Erythroblast (primary cell): Measurements from ENCODE around the gene AAK1.
A peak's percentile ranks its signal among the peaks of the same experiment; 100 is the strongest.
"Not testable (repeated sequence)": the region's sequence is repeated elsewhere in the genome, so short reads cannot be mapped to it uniquely, and the experiment has no call there.

Experiments used
- DNase-seq, 2 experiments: peaks; one replicate each; lab custom pipeline; 2025; lab: John Stamatoyannopoulos, UW
- GATA1 ChIP-seq: IDR thresholded peaks from 2 replicates; pipeline ENCODE4 v1.6.1; 2011; ENCODE audit warnings: low read depth, mild to moderate bottlenecking, control low read depth, low read length, moderate library complexity
- POLR2A ChIP-seq: IDR thresholded peaks from 2 replicates; pipeline ENCODE4 v1.6.1; 2011; ENCODE audit warnings: mild to moderate bottlenecking, low read length

AAK1 gene

GRCh38 chr2:69452687-69453086 is 190.9 kb downstream of the AAK1 start:
- TF ChIP-seq GATA1 (no peak), POLR2A (no peak)
- DNase-seq: no peak

GRCh38 chr2:69450735-69451416 is 192.7 kb downstream of the AAK1 start:
- no peak for DNase-seq
- no peak for TF ChIP-seq POLR2A
- no peak for TF ChIP-seq GATA1

- TF ChIP-seq GATA1 (no peak), POLR2A (no peak)
- DNase-seq: no peak
Measured at GRCh38 chr2:69449906-69450305, 193.6 kb downstream of the AAK1 start.

GRCh38 chr2:69443673-69444072 is 199.9 kb downstream of the AAK1 start:
- DNase-seq: not testable (repeated sequence)

GRCh38 chr2:69439499-69439898 is 204.0 kb downstream of the AAK1 start:
- DNase-seq: peak; percentile 38 to 46

GRCh38 chr2:69438580-69438979 is 205.0 kb downstream of the AAK1 start:
- TF ChIP-seq GATA1: no peak
- DNase-seq: no peak

- TF ChIP-seq POLR2A: no peak
- TF ChIP-seq GATA1: no peak
- DNase-seq: no peak
Measured at GRCh38 chr2:69437751-69438154, 205.8 kb downstream of the AAK1 start.

GRCh38 chr2:69436938-69437750 is 206.4 kb downstream of the AAK1 start, which contains the start of gene NFU1:
Gene NFU1, minus strand, starts transcription at chr2:69437435. Its CDS starts 13 bp downstream, at chr2:69437422.
- TF ChIP-seq POLR2A (peak; percentile 92), GATA1 (no peak)
- peak; percentile 96 to 98 for DNase-seq

- no peak for TF ChIP-seq POLR2A
- no peak for TF ChIP-seq GATA1
- DNase-seq: peak in 1 of 2 experiments; percentile 39
Measured at GRCh38 chr2:69436596-69436937, 207.0 kb downstream of the AAK1 start.

- no peak for DNase-seq
- TF ChIP-seq POLR2A (no peak), GATA1 (no peak)
Measured at GRCh38 chr2:69434753-69435152, 208.8 kb downstream of the AAK1 start.

- TF ChIP-seq POLR2A (no peak), GATA1 (no peak)
- no peak for DNase-seq
Measured at GRCh38 chr2:69429491-69430183, 213.9 kb downstream of the AAK1 start.

- no peak for DNase-seq
- TF ChIP-seq GATA1 (no peak), POLR2A (no peak)
Measured at GRCh38 chr2:69428981-69429380, 214.6 kb downstream of the AAK1 start.

GRCh38 chr2:69424419-69424818 is 219.1 kb downstream of the AAK1 start:
- TF ChIP-seq POLR2A: no peak
- no peak for TF ChIP-seq GATA1
- DNase-seq: no peak

- peak in 1 of 2 experiments; percentile 21 for DNase-seq
- no peak for TF ChIP-seq POLR2A
- TF ChIP-seq GATA1: no peak
Measured at GRCh38 chr2:69422198-69422597, 221.3 kb downstream of the AAK1 start.

- not testable (repeated sequence) for DNase-seq
Measured at GRCh38 chr2:69419111-69419510, 224.4 kb downstream of the AAK1 start.
